G401.6 (cell line): Measurements from ENCODE around the gene IRF1.
"Not testable (repeated sequence)": the region's sequence is repeated elsewhere in the genome, so short reads cannot be mapped to it uniquely, and the experiment has no call there.

Experiments used
- FAIRE-seq: peaks from 2 replicates; lab custom pipeline; 2012; peaks lifted over from hg19 to GRCh38; lab: Jason Lieb, UNC

The IRF1 gene

GRCh38 chr5:132438267-132438645 is 52.3 kb downstream of the IRF1 start:
- not testable (repeated sequence) for FAIRE-seq

DNA sequence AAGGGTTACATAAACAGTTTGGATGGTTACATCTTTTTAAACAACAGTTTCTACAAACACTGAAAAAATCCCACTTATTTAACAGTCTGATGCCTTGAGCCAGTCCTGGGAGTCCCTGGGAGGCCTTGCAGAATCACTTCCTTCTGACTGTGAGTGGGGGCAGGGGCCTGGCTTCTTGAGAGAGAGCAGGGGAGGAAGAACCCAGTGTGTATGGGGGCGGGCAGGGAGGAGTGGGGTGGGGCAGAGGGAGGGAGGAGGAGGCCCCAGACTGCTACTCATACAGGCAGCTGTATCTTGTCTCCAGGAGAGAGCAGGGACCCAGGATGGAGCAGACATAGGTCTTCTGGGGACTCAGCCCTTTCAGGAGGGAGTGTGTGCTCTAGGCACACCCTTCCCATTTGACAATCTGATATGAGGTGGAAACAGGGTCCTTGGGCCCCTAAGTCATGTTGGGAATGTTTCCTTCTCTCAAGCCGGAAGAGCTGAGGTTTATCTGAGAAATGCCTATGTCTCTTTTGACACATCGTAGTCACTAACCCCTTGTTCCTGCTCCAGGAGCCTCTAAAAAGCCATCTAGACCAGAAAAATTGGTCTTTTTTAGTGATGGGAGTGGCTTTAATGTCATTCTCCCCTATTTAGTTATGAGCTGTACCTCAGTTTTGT is 52.8 kb downstream of the IRF1 start:
- FAIRE-seq = no peak

- no peak for FAIRE-seq
Measured at GRCh38 chr5:132436936-132437335, 53.6 kb downstream of the IRF1 start.

- FAIRE-seq = no peak
Measured at GRCh38 chr5:132435886-132436285, 54.7 kb downstream of the IRF1 start.

DNA sequence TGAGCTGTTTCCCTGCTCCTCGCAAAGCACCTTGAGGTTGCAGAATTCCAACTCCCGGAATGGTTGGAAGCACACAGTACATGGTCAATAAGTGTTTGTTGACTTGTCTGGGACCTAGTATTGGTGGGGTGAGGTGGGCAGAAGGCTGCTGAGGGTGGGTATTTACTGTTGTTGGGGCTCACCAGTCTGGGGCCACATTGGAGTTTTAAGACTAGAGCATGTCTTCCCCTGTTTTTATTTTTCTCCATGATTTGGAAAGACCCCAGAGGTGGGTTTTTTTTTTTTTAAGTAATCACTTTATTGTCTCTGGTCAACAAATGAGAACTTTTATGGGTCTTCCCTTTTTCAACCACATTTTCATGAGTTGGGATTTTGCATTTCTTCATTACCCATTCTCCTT is 55.1 kb downstream of the IRF1 start:
- FAIRE-seq = no peak

DNA sequence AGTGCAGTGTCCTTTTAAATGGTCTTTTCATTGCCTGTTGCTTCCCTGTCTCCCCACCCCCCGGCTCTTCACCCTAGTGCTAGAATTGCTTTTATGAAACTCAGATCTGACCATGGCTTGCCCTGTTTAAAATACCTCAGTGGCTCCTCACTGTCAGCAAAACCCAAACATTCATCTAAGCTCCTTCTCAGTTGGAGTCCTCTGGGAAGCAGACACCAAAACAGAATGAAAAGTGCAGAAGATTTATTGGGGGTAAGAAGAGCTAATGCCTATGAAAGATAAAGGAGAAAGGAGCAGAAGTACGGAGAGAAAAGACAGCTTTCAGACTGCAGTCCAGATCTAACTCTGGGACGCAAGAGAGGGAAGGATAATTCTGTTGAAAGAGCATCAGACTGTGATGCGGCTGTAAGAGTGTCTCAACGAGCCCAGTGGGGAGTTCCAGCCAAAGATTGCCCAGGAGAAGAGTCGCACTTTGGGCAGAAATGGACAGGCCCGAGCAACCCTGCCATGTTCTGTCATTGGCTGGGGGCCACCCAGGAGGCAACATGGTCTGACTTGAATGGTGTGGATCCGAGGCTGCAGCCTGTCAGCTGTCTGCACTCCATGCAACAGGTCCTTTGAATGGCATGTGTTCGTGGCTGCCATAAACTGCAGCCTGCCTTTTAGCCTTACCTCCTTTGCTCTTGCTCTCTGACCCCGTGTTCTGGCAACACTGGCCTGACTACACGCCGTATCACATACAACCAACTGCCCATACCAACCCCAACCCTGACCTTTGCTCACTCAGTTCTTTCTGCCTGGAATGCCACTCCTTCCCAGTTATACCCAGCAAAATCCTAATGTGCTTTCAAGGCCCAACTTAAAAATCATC is 55.9 kb downstream of the IRF1 start:
- no peak for FAIRE-seq

DNA sequence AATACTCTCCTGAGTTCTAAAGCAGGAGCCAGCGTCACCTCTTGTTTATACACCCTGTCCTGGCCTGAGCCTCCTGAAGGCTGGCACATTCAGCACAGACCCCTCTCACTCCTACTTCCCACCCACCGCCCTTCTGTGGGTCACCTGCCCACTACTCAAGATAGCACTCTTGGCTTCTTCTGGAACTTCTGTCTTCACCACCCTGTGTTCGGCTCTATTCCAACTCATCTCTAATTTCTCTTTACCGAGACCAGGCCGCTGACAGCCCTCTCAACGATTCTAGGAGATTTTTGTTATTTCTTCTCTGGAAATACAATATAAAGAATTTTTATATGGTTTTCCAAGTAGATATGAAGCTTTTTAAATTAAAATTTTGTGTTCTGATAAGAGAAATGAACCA is 57.4 kb downstream of the IRF1 start:
- no peak for FAIRE-seq

GRCh38 chr5:132431632-132432031 is 58.9 kb downstream of the IRF1 start:
- FAIRE-seq = no peak
